GM19324 (cell line): ENCODE measurements around the gene ELP2.
"Not testable (repeated sequence)": the region's sequence is repeated elsewhere in the genome, so short reads cannot be mapped to it uniquely, and the experiment has no call there.

Source experiments
- ATAC-seq: cut with Tn5 transposase; IDR thresholded peaks from one replicate; pipeline ENCODE4 v1.9.1; 2021; ENCODE audit warnings: mild to moderate bottlenecking, moderate library complexity; ENCODE audit not compliant: unreplicated experiment, low FRiP score

Gene ELP2

GRCh38 chr18:36116771-36117170 lies 12.9 kb upstream of the ELP2 start:
- ATAC-seq, result not testable (repeated sequence)

- no peak for ATAC-seq
Observed at GRCh38 chr18:36120297-36120696, 9.4 kb upstream of the ELP2 start.

GRCh38 chr18:36124841-36125240 lies 4.9 kb upstream of the ELP2 start:
- ATAC-seq, result no peak

- no peak for ATAC-seq
Observed at GRCh38 chr18:36126668-36127067, 3.0 kb upstream of the ELP2 start.

- ATAC-seq, result no peak
Observed at GRCh38 chr18:36127836-36128529, 1.7 kb upstream of the ELP2 start.

- no peak for ATAC-seq
Observed at GRCh38 chr18:36128530-36128870, 1.2 kb upstream of the ELP2 start.

GRCh38 chr18:36128907-36129299 lies 796 bp upstream of the ELP2 start:
- peak; percentile 14 for ATAC-seq

- ATAC-seq, result peak; percentile 20
Observed at GRCh38 chr18:36130039-36130831, 536 bp downstream of the ELP2 start.

- no peak for ATAC-seq
Observed at GRCh38 chr18:36130883-36131653, 1.4 kb downstream of the ELP2 start.

- no peak for ATAC-seq
Observed at GRCh38 chr18:36131692-36132483, 2.2 kb downstream of the ELP2 start.

- no peak for ATAC-seq
Observed at GRCh38 chr18:36132756-36133155, 3.1 kb downstream of the ELP2 start.

GRCh38 chr18:36135264-36135663 lies 5.6 kb downstream of the ELP2 start:
- ATAC-seq, result no peak

- no peak for ATAC-seq
Observed at GRCh38 chr18:36139245-36139644, 9.5 kb downstream of the ELP2 start.

- ATAC-seq, result no peak
Observed at GRCh38 chr18:36141576-36141975, 11.9 kb downstream of the ELP2 start.

GRCh38 chr18:36142751-36143150 lies 13.1 kb downstream of the ELP2 start:
- ATAC-seq, result no peak

- ATAC-seq, result no peak
Observed at GRCh38 chr18:36143391-36143790, 13.7 kb downstream of the ELP2 start.

GRCh38 chr18:36149514-36150289 lies 20.0 kb downstream of the ELP2 start:
- peak; percentile 88 for ATAC-seq

- ATAC-seq, result no peak
Observed at GRCh38 chr18:36152781-36153180, 23.1 kb downstream of the ELP2 start.

GRCh38 chr18:36153203-36153602 lies 23.5 kb downstream of the ELP2 start:
- ATAC-seq, result no peak

GRCh38 chr18:36153771-36154170 lies 24.1 kb downstream of the ELP2 start:
- ATAC-seq, result no peak
